ENCODE results near the gene NCOA5. TPM values are rescaled to one million over a fixed set of nuclear protein-coding genes. Genes with fewer than 3 reads are reported as not detected.

NCOA5 gene
- total RNA-seq, 2 experiments from 2014 or later: 26.2 to 27.3 TPM

GRCh38 chr20:46123482-46124245, 33.9 kb upstream of the NCOA5 start:
- peaks cover 10% of the 10 kb centered on the region for H3K4me1 Mint-ChIP-seq
- H3K4me3 Mint-ChIP-seq: no peak overlapping the region
- no peaks in the 10 kb centered on the region for H3K27me3 Mint-ChIP-seq
- no peaks in the 10 kb centered on the region for H3K9me3 Mint-ChIP-seq
- DNase-seq: no peak
- no peak overlapping the region for H3K27ac Mint-ChIP-seq
- H3K36me3 Mint-ChIP-seq: peaks cover 1% of the 10 kb centered on the region

GRCh38 chr20:46122516-46123481, 33.0 kb upstream of the NCOA5 start:
- H3K4me1 Mint-ChIP-seq: peaks cover 16% of the 10 kb centered on the region
- H3K9me3 Mint-ChIP-seq: no peaks in the 10 kb centered on the region
- H3K4me3 Mint-ChIP-seq: no peak overlapping the region
- peaks cover 3% of the 10 kb centered on the region for H3K27me3 Mint-ChIP-seq
- H3K36me3 Mint-ChIP-seq: peaks cover 1% of the 10 kb centered on the region
- no peak overlapping the region for H3K27ac Mint-ChIP-seq
- DNase-seq: no peak

GRCh38 chr20:46122071-46122470, 32.3 kb upstream of the NCOA5 start:
- H3K4me1 Mint-ChIP-seq: peaks cover 20% of the 10 kb centered on the region
- DNase-seq: no peak
- no peak overlapping the region for H3K4me3 Mint-ChIP-seq
- H3K36me3 Mint-ChIP-seq: peaks cover 1% of the 10 kb centered on the region
- H3K27me3 Mint-ChIP-seq: peaks cover 3% of the 10 kb centered on the region
- no peaks in the 10 kb centered on the region for H3K9me3 Mint-ChIP-seq
- no peak overlapping the region for H3K27ac Mint-ChIP-seq

- no peaks in the 10 kb centered on the region for H3K9me3 Mint-ChIP-seq
- no peak overlapping the region for H3K4me3 Mint-ChIP-seq
- H3K4me1 Mint-ChIP-seq: peaks cover 20% of the 10 kb centered on the region
- H3K27ac Mint-ChIP-seq: no peak overlapping the region
- H3K36me3 Mint-ChIP-seq: peaks cover 1% of the 10 kb centered on the region
- H3K27me3 Mint-ChIP-seq: peaks cover 6% of the 10 kb centered on the region
- DNase-seq: no peak
These were observed 31.6 kb upstream of the NCOA5 start for GRCh38 chr20:46121184-46121930.

- Mint-ChIP-seq H3K27me3 (peaks cover 7% of the 10 kb centered on the region), H3K4me1 (peaks cover 20% of the 10 kb centered on the region), H3K9me3 (no peaks in the 10 kb centered on the region), H3K4me3 (no peak overlapping the region), H3K36me3 (peaks cover 1% of the 10 kb centered on the region), H3K27ac (no peak overlapping the region)
- no peak for DNase-seq
These were observed 30.4 kb upstream of the NCOA5 start for GRCh38 chr20:46120136-46120535.

GRCh38 chr20:46119547-46119946, 29.8 kb upstream of the NCOA5 start:
- DNase-seq: no peak
- H3K9me3 Mint-ChIP-seq: no peaks in the 10 kb centered on the region
- H3K36me3 Mint-ChIP-seq: peaks cover 1% of the 10 kb centered on the region
- peak overlapping the region; percentile 97 for H3K4me3 Mint-ChIP-seq
- H3K4me1 Mint-ChIP-seq: peaks cover 20% of the 10 kb centered on the region
- H3K27ac Mint-ChIP-seq: no peak overlapping the region
- peaks cover 7% of the 10 kb centered on the region for H3K27me3 Mint-ChIP-seq

GRCh38 chr20:46119028-46119546, 29.3 kb upstream of the NCOA5 start:
- H3K27me3 Mint-ChIP-seq: peaks cover 7% of the 10 kb centered on the region
- H3K4me3 Mint-ChIP-seq: peak overlapping the region; percentile 97
- no peaks in the 10 kb centered on the region for H3K9me3 Mint-ChIP-seq
- DNase-seq: no peak
- peak overlapping the region; percentile 68 for H3K27ac Mint-ChIP-seq
- H3K4me1 Mint-ChIP-seq: peaks cover 20% of the 10 kb centered on the region
- peaks cover 1% of the 10 kb centered on the region for H3K36me3 Mint-ChIP-seq

- H3K27me3 Mint-ChIP-seq: peaks cover 7% of the 10 kb centered on the region
- peaks cover 1% of the 10 kb centered on the region for H3K36me3 Mint-ChIP-seq
- H3K27ac Mint-ChIP-seq: peak overlapping the region; percentile 90
- no peaks in the 10 kb centered on the region for H3K9me3 Mint-ChIP-seq
- peak; percentile 19 for DNase-seq
- H3K4me1 Mint-ChIP-seq: peaks cover 20% of the 10 kb centered on the region
- peak overlapping the region; percentile 97 for H3K4me3 Mint-ChIP-seq
These were observed 28.8 kb upstream of the NCOA5 start for GRCh38 chr20:46118481-46119020.

GRCh38 chr20:46117704-46118467, 28.1 kb upstream of the NCOA5 start, which contains the start of gene CD40:
TSS of gene CD40 (plus strand) at chr20:46118314. CDS start at chr20:46118344, 30 bp downstream.
- Mint-ChIP-seq H3K36me3 (no peaks in the 10 kb centered on the region), H3K9me3 (no peaks in the 10 kb centered on the region), H3K4me1 (peaks cover 20% of the 10 kb centered on the region), H3K27me3 (peaks cover 7% of the 10 kb centered on the region), H3K27ac (peak within 1 kb of the TSS; percentile 90), H3K4me3 (peak within 1 kb of the TSS; percentile 97)
- peak; percentile 79 for DNase-seq

- Mint-ChIP-seq H3K4me1 (peaks cover 25% of the 10 kb centered on the region), H3K27ac (no peak overlapping the region), H3K4me3 (no peak overlapping the region), H3K36me3 (no peaks in the 10 kb centered on the region), H3K9me3 (no peaks in the 10 kb centered on the region), H3K27me3 (peaks cover 26% of the 10 kb centered on the region)
- DNase-seq: no peak
These were observed 24.7 kb upstream of the NCOA5 start for GRCh38 chr20:46114449-46114848.

- Mint-ChIP-seq H3K4me1 (peaks cover 23% of the 10 kb centered on the region), H3K36me3 (no peaks in the 10 kb centered on the region), H3K27me3 (peaks cover 36% of the 10 kb centered on the region), H3K4me3 (no peak overlapping the region), H3K9me3 (no peaks in the 10 kb centered on the region), H3K27ac (no peak overlapping the region)
- DNase-seq: no peak
These were observed 23.3 kb upstream of the NCOA5 start for GRCh38 chr20:46113113-46113470.

GRCh38 chr20:46112430-46113112, 22.8 kb upstream of the NCOA5 start:
- Mint-ChIP-seq H3K36me3 (no peaks in the 10 kb centered on the region), H3K27ac (no peak overlapping the region), H3K9me3 (no peaks in the 10 kb centered on the region), H3K4me1 (peaks cover 17% of the 10 kb centered on the region), H3K27me3 (peaks cover 35% of the 10 kb centered on the region), H3K4me3 (no peak overlapping the region)
- DNase-seq: no peak

GRCh38 chr20:46111836-46112212, 22.1 kb upstream of the NCOA5 start:
- no peak for DNase-seq
- H3K36me3 Mint-ChIP-seq: no peaks in the 10 kb centered on the region
- H3K9me3 Mint-ChIP-seq: no peaks in the 10 kb centered on the region
- H3K27me3 Mint-ChIP-seq: peaks cover 40% of the 10 kb centered on the region
- H3K4me3 Mint-ChIP-seq: no peak overlapping the region
- H3K27ac Mint-ChIP-seq: no peak overlapping the region
- peaks cover 15% of the 10 kb centered on the region for H3K4me1 Mint-ChIP-seq
